Calu3 (cell line): ENCODE results near the gene PLAAT3. TPM values are rescaled to one million over a fixed set of nuclear protein-coding genes. Genes with fewer than 3 reads are reported as not detected.

Experiments used
- BruUV-seq: library from RNA; stranded (reverse); fragments of 400-500 nt; replicated peaks from 2 replicates; lab custom pipeline; 2021; lab: Mats Ljungman, UMichigan
- CTCF ChIA-PET: fragments of 300-600 bp; sonication (Branson Sonifier 250); formaldehyde crosslinking; loops from one replicate; lab custom pipeline; 2022; ENCODE audit warnings: antibody characterized with exemption; lab: Charles Lee
- DNase-seq: peaks from one replicate; pipeline ENCODE4 v3.0.0; 2022
- H3K27ac Mint-ChIP-seq: one replicate; pipeline ENCODE4 v1.8.0; 2022; ENCODE audit warnings: mixed read lengths; ENCODE audit not compliant: unreplicated experiment
- H3K27me3 Mint-ChIP-seq: one replicate; pipeline ENCODE4 v1.8.0; 2022; ENCODE audit warnings: mixed read lengths; ENCODE audit not compliant: unreplicated experiment
- H3K36me3 Mint-ChIP-seq: one replicate; pipeline ENCODE4 v1.8.0; 2022; ENCODE audit warnings: mild to moderate bottlenecking, moderate library complexity, mixed read lengths; ENCODE audit not compliant: insufficient read depth, unreplicated experiment
- H3K4me1 Mint-ChIP-seq: one replicate; pipeline ENCODE4 v1.8.0; 2022; ENCODE audit warnings: mild to moderate bottlenecking, low read depth, mixed read lengths; ENCODE audit not compliant: unreplicated experiment
- H3K4me3 Mint-ChIP-seq: one replicate; pipeline ENCODE4 v1.8.0; 2022; ENCODE audit warnings: mild to moderate bottlenecking, low read depth, moderate library complexity, mixed read lengths; ENCODE audit not compliant: unreplicated experiment
- H3K9me3 Mint-ChIP-seq: one replicate; pipeline ENCODE4 v1.8.0; 2022; ENCODE audit warnings: low read depth, mixed read lengths; ENCODE audit not compliant: unreplicated experiment
- intact Hi-C: fragments of 100-400 bp; cut with micrococcal nuclease; formaldehyde crosslinking; loops from one replicate; pipeline ENCODE4 v1.10.0; 2022; ENCODE audit not compliant: unreplicated experiment
- total RNA-seq: library from RNA; stranded (reverse); gene quantifications from 2 replicates; pipeline ENCODE4 v1.2.3, GENCODE V29; 2022
- TF ChIP-seq, protein P1 (sequence below): fragments of 200-600 bp; IDR thresholded peaks from one replicate; pipeline ENCODE4 v1.8.0; 2022; ENCODE audit warnings: antibody characterized with exemption; ENCODE audit not compliant: unreplicated experiment

Gene PLAAT3
- total RNA-seq, 1 experiment from 2014 or later = 297 TPM

DNA sequence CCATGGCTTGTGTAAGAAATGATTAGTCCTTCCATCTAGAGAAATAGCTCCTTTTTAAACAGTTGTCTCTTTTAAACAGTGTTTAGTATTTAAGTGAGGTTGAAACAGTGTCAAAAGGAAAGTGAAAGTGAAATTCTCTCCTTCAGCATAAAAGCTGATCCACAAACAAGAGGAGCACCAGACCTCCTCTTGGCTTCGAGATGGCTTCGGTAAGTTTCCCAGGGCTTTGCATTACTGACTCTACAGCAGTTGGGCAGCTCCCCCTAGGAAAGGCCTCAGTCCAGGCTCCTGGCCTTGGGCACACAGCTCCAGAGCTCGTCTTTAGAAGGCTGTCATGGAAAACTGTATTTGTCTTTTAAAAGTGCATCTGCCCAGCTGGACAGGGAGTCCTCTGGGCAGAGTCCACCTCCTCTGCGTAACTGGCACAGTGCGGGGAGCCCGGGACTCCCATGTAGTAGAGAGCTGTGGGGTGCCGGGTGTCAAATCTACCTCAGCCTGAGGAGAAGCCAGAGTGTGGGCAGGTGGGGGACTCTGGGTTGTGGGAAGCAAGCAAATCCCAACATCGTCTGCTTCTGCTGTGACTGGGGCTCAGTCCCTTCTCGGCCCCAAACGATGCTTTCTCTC is 77.5 kb downstream of the PLAAT3 start, which contains the start of gene PLAAT4:
Gene PLAAT4, plus strand, starts transcription at position 140 of the 624 bp plus-strand sequence. Its CDS starts 61 bp downstream, at position 201.
- H3K36me3 Mint-ChIP-seq = peaks cover 26% of the 10 kb centered on the region
- H3K4me1 Mint-ChIP-seq = peaks cover 43% of the 10 kb centered on the region
- intact Hi-C loops = no loop called here
- H3K27ac Mint-ChIP-seq = peak within 1 kb of the TSS; percentile 37
- TF ChIP-seq, protein P1, sequence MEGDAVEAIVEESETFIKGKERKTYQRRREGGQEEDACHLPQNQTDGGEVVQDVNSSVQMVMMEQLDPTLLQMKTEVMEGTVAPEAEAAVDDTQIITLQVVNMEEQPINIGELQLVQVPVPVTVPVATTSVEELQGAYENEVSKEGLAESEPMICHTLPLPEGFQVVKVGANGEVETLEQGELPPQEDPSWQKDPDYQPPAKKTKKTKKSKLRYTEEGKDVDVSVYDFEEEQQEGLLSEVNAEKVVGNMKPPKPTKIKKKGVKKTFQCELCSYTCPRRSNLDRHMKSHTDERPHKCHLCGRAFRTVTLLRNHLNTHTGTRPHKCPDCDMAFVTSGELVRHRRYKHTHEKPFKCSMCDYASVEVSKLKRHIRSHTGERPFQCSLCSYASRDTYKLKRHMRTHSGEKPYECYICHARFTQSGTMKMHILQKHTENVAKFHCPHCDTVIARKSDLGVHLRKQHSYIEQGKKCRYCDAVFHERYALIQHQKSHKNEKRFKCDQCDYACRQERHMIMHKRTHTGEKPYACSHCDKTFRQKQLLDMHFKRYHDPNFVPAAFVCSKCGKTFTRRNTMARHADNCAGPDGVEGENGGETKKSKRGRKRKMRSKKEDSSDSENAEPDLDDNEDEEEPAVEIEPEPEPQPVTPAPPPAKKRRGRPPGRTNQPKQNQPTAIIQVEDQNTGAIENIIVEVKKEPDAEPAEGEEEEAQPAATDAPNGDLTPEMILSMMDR = no peak
- H3K9me3 Mint-ChIP-seq = no peaks in the 10 kb centered on the region
- H3K4me3 Mint-ChIP-seq = peak within 1 kb of the TSS; percentile 71
- TSS peak; percentile 58 for BruUV-seq
- DNase-seq = peak; percentile 29
- CTCF ChIA-PET = interaction anchor here (0.6 to 2.2 kb wide), 8 partner anchors 14 to 317 kb away, joined by 3 to 8 read pairs (median 5); no protein-coding TSS in a partner anchor
- H3K27me3 Mint-ChIP-seq = no peaks in the 10 kb centered on the region

GRCh38 chr11:63535734-63536133 is 78.5 kb downstream of the PLAAT3 start:
- TF ChIP-seq, protein P1 = no peak
- Mint-ChIP-seq H3K4me1 (peaks cover 51% of the 10 kb centered on the region), H3K9me3 (no peaks in the 10 kb centered on the region), H3K36me3 (peaks cover 34% of the 10 kb centered on the region), H3K4me3 (peak overlapping the region; percentile 71), H3K27me3 (no peaks in the 10 kb centered on the region), H3K27ac (peak overlapping the region; percentile 37)
- CTCF ChIA-PET = interaction anchor here (1.3 to 2.2 kb wide), 3 partner anchors 15 to 57 kb away, joined by 3 to 5 read pairs (median 5); no protein-coding TSS in a partner anchor
- intact Hi-C loops = no loop called here
- no peak for DNase-seq
- no TSS peak for BruUV-seq

DNA sequence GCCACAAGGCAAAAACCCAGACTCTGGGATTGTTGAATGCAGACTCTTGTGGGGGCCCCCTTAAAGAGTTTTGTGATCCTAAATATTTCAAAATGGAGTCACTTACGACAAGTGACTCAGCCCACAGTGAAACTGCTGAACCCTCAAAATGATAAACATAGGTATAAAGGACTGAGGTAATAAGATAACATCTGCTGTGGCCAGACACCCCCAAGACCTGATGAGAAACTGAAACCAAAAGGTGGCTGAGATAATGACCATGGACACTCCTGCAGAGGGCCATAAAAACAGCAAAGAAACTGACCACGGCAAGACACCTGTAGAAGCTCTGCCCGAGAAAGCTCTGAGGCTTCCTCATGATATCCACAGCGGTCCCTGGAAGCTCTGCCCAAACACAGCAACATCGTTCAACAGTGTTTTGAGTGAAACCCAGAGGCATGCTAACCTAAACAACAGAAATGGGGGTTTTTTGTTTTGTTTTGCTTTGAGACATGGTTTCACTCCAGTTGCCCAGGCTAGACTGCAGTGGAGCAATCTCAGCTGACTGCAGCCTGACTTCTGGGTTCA is 79.3 kb downstream of the PLAAT3 start:
- Mint-ChIP-seq H3K27ac (no peak overlapping the region), H3K36me3 (peaks cover 38% of the 10 kb centered on the region), H3K27me3 (no peaks in the 10 kb centered on the region), H3K9me3 (no peaks in the 10 kb centered on the region), H3K4me3 (no peak overlapping the region), H3K4me1 (peaks cover 56% of the 10 kb centered on the region)
- TF ChIP-seq, protein P1 = no peak
- DNase-seq = no peak
- BruUV-seq = no TSS peak
- CTCF ChIA-PET = no interaction called here
- intact Hi-C loops = loop anchor here (5.0 kb wide), 2 partner anchors 47 to 97 kb away; no protein-coding TSS in a partner anchor

DNA sequence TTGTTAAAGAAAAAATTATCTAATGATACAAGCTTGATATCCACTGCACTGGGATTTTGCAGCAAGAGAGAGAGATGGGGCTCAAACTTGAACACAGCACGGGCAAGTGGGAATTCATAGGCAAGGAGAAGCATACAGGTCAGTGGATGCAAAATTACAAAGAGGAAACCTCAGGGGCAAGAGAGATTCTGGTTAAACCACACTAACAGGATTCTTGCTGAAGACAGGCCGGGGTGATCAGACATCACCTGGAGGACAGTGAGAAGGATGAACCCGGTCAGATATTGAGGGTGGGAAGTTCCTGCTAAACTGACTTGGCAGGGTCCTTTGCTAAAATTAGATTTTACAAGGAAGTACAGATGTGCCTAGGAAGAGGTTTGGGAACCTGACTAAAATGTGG is 80.2 kb downstream of the PLAAT3 start:
- no peaks in the 10 kb centered on the region for H3K9me3 Mint-ChIP-seq
- peaks cover 65% of the 10 kb centered on the region for H3K4me1 Mint-ChIP-seq
- H3K27ac Mint-ChIP-seq = peak overlapping the region; percentile 84
- no peaks in the 10 kb centered on the region for H3K27me3 Mint-ChIP-seq
- intact Hi-C loops = loop anchor here (5.0 kb wide), 2 partner anchors 48 to 98 kb away; no protein-coding TSS in a partner anchor
- no peak for DNase-seq
- CTCF ChIA-PET = interaction anchor here (1.2 kb wide), 1 partner anchor 17 kb away, joined by 3 read pairs; no protein-coding TSS in a partner anchor
- H3K4me3 Mint-ChIP-seq = no peak overlapping the region
- peaks cover 45% of the 10 kb centered on the region for H3K36me3 Mint-ChIP-seq
- TF ChIP-seq, protein P1 = no peak
- BruUV-seq = no TSS peak
